ENCODE results near the gene MTFR1L. TPM values are rescaled to one million over a fixed set of nuclear protein-coding genes. Genes with fewer than 3 reads are reported as not detected.

Gene MTFR1L
- total RNA-seq, 1 donor from 2014 or later, result 27.6 TPM

GRCh38 chr1:25807480-25808390, 12.0 kb upstream of the MTFR1L start:
- DNase-seq (ENCODE audit: low read depth, low spot score), result no peak

GRCh38 chr1:25808481-25809244, 11.1 kb upstream of the MTFR1L start:
- DNase-seq (ENCODE audit: low read depth, low spot score), result no peak

DNA sequence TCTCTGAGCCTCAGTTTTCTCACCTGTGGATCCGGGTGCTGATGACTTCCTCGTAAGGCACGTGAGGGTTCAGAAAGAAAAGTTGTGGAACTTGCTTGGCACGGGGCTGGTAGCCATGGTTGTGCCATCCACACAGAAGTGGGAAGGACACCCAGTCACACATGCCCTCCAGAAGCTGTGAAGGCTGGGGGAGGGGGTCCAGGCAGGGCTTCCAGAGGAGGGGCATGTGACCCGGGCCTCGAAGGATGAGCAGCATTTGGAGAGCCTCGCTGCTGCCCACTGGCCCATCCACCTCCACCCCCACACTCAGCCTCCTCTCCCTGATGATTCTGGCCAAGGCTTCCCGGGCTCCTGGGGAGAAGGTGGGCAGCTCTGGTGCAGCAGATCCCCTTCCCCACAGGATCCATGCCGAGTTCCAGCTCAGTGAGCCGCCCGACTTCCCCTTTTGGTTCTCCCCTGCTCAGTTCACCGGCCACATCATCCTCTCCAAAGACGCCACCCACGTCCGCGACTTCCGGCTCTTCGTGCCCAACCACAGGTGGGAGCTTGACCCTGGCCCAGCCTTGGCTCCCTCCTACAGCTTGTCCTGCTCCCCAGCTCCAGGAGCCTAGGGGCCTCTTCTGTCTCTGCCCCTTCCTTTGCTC, 10.3 kb upstream of the MTFR1L start:
- no peak for DNase-seq (ENCODE audit: low read depth, low spot score)

DNA sequence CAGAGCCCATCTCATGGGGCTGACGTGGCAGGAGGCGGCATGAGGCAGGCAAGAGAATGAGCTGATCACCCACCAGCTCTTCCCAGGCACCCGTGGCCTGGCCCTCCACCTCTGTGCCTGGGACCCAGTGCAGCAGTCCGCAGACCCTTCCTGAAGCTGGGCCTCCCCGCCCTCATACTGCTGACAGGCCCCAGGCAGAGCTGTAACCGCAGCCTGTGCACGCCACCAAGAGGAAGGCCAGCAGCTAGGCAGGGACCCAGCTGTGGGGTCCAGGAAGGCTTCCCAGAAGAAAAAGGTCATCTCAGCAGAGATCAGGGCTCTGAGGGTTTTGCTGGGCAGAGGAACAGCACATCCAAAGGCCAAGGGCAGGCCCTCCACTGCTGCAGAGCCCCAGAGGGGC, 9.8 kb upstream of the MTFR1L start:
- DNase-seq (ENCODE audit: low read depth, low spot score), result no peak

- DNase-seq (ENCODE audit: low read depth, low spot score), result no peak
These were observed 9.1 kb upstream of the MTFR1L start for GRCh38 chr1:25810341-25811299.

DNA sequence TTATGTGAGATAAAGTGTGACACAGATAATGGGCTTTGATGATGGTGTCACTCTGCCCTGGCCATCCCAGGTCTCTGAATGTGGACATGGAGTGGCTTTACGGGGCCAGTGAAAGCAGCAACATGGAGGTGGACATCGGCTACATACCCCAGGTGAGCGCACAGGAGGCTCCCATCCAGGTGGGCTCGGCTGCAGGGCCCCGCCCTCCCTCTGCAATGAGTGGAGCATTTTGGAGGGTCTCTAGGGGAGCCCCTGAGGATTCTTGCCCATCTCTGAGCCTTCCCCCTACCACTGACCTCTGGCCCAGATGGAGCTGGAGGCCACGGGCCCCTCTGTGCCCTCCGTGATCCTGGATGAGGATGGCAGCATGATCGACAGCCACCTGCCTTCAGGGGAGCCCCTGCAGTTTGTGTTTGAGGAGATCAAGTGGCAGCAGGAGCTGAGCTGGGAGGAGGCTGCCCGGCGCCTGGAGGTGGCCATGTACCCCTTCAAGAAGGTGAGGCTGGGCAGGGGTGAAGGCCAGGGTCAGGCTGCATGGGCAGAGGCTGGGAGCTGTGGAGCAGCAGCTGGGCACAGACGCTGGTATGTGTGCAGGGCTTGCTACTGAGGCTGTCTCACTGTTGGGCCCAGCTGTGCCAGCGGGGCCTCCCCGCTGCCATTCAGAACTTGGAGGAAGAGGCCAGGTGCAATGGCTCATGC, 8.2 kb upstream of the MTFR1L start:
- no peak for DNase-seq (ENCODE audit: low read depth, low spot score)

GRCh38 chr1:25813071-25813733, 6.6 kb upstream of the MTFR1L start:
- no peak for DNase-seq (ENCODE audit: low read depth, low spot score)

DNA sequence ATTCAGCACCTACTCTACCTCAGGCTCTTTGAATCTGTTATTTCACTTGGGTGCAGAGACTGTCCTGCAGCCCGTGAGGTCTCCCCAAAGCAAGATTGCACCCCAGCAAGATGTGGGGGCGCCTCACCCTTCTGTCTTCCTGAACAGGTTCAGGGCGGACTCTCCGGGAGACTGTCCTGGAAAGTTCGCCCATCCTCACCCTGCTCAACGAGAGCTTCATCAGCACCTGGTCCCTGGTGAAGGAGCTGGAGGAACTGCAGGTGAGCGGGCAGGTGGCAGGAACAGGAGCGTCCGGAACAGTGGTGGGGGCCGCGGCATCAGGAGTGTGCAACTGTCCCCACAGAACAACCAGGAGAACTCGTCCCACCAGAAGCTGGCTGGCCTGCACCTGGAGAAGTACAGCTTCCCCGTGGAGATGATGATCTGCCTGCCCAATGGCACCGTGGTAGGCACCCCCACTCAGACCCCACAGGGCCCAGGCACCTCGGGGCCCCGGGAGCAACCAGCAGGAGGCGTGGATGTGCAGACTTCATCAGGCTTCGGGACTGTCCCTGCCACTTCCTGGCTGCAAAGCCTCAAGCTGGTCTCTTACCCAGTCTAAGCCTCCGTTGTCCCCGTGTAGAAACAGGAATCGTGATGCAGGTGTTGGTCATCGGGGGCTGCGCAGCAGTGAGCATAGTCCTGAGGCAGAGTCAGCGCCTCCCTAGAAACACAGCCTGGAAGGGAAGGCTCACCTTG, 5.9 kb upstream of the MTFR1L start:
- no peak for DNase-seq (ENCODE audit: low read depth, low spot score)

DNA sequence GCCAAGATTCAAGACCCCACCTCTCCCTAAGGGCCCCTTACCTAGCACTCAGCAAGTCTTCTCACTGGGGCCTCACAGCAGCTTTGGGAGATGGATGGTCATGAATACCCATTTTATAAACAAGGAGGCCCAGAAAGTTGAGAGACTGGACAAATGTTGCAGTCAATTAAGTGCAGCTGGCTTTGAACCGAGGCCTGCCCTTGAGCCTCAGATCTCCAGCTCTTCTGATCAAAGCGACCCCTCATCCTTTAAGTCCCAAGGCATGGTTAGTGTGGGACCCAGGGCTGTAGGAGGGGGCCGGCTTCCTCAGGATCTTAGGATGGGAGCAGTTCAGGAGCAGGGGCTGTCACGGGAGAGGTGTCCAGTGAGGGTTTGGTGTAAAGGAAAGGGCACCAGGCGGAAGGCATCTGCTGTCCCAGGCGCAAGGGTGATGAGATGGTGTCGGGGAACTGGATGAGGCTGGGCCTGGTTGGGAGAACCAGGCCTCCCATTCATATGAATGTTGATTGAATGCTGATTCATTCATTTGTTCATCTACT, 5.1 kb upstream of the MTFR1L start:
- DNase-seq (ENCODE audit: low read depth, low spot score), result no peak

DNA sequence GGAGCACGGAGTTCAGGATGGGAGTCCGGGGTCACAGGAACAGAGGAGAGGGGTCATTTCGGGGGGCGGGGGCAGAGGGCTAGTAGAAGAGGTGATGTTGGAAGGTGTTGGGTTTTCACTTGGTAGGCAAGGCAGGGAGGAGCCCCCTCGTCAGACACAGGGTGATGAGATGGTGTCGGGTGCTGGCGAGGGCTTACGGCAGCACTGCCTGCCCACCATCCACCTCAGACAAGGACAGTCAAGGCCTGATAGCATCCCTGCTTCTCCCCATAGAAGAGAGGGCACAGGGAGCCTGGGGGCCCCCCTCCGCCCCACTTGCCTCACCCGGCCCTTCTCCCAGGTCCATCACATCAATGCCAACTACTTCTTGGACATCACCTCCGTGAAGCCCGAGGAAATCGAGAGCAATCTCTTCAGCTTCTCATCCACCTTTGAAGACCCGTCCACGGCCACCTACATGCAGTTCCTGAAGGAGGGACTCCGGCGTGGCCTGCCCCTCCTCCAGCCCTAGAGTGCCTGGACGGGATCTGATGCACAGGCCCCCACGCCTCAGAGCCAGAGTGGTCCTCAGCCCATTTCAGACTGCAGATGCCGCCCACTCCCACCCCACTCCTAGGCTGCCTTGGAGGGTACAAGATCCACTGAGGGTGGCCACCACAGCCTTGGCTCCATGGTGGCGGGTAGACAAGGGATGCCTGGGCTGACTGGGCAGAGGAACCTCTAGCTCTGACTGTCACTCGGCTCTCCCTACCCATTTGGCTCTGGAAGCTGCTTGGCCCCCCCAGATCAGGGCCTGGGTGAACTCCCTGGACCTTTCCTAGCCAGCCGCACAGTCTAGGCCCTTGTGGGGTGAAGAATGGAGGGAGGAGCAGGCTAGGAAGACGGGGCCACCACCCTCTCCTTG, 4.3 kb upstream of the MTFR1L start:
- no peak for DNase-seq (ENCODE audit: low read depth, low spot score)

- DNase-seq (ENCODE audit: low read depth, low spot score), result no peak
These were observed 3.5 kb upstream of the MTFR1L start for GRCh38 chr1:25816112-25816718.

DNA sequence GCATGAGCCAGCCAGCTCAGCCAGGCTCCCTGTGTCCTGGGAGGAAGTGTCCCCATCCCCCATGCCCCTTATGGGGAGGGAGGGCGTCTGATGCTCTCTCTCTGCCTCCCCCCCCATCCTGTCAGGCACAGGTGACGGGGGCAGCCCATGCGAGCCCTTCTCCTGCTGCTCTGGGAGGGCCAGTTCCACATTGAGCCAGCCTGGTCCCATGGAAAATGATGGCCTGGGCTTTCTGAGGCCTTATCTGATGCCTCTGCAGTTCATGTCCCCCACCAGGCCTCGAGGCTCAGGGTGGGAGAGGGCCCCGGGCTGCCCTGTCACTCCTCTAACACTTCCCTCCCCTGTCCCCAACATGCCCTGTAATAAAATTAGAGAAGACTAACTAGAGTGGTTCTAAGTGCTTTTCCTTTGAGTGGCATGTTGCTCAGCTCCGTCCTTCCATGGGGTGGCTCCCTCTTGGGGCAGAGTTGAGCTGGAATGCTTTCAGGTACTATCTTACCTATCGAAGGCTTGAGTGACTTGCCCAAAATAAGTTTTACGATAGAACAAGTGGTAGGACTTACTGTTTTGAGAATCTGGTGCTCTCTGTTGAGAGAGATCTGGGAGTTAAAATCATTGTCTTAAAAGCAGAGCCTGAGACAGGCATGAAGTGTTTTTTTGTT, 1.8 kb upstream of the MTFR1L start:
- DNase-seq (ENCODE audit: low read depth, low spot score), result no peak

GRCh38 chr1:25818569-25818968, 1.2 kb upstream of the MTFR1L start:
- no peak for DNase-seq (ENCODE audit: low read depth, low spot score)

DNA sequence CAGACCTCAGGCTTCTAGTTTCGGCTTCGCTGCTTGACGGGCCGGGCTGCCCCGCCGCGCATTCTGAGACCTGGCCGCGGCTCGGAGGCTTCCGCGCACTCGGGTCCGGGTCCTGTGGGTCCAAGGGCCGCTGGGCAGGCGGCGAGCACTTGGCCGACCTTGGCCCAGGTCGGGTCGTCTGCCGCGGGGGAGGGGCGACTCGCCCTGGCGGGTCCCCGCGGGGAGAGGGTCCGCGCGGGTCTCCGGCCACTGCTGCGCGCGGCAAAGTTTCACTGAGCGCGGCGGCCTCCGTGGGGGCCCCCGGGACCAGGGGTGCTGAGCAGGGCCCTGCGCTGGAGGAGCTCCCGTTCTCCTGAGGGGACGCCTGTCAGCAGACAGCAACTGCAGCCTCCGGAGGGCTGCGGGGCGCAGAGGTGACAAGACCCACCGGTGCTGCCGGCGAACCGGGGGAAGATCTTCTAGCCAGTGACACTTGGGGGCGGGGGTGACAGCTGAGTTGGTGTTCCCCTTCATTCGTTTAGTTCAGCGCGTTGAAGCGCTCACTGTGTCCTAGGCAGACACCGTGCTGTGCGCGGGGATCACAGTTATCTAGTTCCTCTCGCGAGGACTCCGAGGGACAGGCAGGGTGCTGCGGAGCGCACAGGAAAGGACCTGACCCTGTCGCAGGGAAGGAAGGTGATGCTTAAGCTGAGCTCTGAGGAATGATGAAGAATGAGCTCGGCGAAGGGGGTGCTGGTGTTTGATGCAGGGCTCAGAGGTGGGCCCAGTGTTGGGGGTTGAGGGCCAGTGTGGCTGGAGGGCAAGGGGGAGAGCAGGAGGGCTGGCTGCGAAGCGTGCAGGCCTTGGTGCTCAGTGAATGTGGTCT, 725 bp downstream of the MTFR1L start:
- DNase-seq (ENCODE audit: low read depth, low spot score), result no peak

GRCh38 chr1:25821112-25821476, 1.3 kb downstream of the MTFR1L start:
- DNase-seq (ENCODE audit: low read depth, low spot score), result no peak

DNA sequence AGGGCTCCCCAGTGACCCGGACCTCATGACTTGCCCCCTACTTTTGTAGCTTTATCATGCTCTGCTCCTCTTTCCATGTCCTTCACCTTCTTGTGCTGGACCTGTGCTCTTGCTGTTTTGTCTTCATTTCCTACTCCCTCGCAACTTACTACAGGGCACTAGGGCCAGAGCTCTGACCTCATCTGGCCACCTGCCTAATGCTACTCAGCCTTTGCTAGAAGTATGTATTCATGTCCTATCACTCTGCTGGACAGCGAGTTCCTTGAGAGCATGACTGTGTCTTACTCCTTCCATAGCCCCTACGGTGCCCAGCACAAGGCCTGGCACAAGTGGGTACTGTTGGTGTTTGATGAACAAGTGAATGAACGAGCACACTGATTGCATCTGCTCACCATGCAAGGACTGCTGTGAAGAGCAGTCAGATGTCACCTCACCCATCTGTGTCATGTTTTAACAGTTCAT, 1.9 kb downstream of the MTFR1L start:
- no peak for DNase-seq (ENCODE audit: low read depth, low spot score)
